GM12878 (cell line): ENCODE measurements around the gene ZNF148. TPM values are rescaled to one million over a fixed set of nuclear protein-coding genes. Genes with fewer than 3 reads are reported as not detected.

Source experiments
- ATAC-seq: fragments of 200-7000 bp; cut with Tn5 transposase; 3 replicates; pipeline ENCODE4 v1.9.1; 2020; ENCODE audit warnings: mild to moderate bottlenecking, moderate library complexity
- BruUV-seq: library from RNA; stranded (reverse); fragments of 400-500 nt; replicated peaks from 2 replicates; lab custom pipeline; 2021; lab: Mats Ljungman, UMichigan
- CTCF ChIA-PET: fragments of 300-600 bp; sonication (Branson Sonifier 250); formaldehyde crosslinking; extraction: SDS; loops from one replicate; lab custom pipeline; 2021; ENCODE audit warnings: inconsistent platforms; lab: Yijun Ruan, JAX
- POLR2A ChIA-PET: fragments of 350-600 bp; formaldehyde crosslinking; extraction: SDS; loops from one replicate; lab custom pipeline; 2021; ENCODE audit warnings: inconsistent platforms; lab: Charles Lee
- RAD21 ChIA-PET: fragments of 300-600 bp; sonication (Branson Sonifier 250); formaldehyde crosslinking; loops from one replicate; lab custom pipeline; 2023; ENCODE audit warnings: antibody characterized with exemption; ENCODE audit not compliant: unreplicated experiment; lab: Charles Lee
- SMC1A ChIA-PET: fragments of 300-600 bp; sonication (Branson Sonifier 250); formaldehyde crosslinking; loops from one replicate; lab custom pipeline; 2023; ENCODE audit not compliant: unreplicated experiment, uncharacterized antibody; lab: Charles Lee
- DNase-seq: peaks from one replicate; pipeline ENCODE4 v3.0.0-alpha.2; 2011; ENCODE audit warnings: low read depth, low spot score
- FAIRE-seq: peaks from 3 replicates; lab custom pipeline; 2011; peaks lifted over from hg19 to GRCh38; lab: Jason Lieb, UNC
- H2AFZ ChIP-seq: 2 replicates; pipeline ENCODE4 v1.6.0; 2011; ENCODE audit warnings: low read depth, low read length, control low read depth; ENCODE audit not compliant: control insufficient read depth
- H3K27ac ChIP-seq: 2 replicates; pipeline ENCODE4 v1.5.1; 2011; ENCODE audit warnings: control low read depth; ENCODE audit not compliant: control insufficient read depth, insufficient read depth
- H3K27me3 ChIP-seq, 2 experiments: replicated peaks in 1 of 2; 2 replicates each; pipeline versions ENCODE4 v1.6.0 to v1.6.1; 2011; ENCODE audit warnings: low read length in 1 of 2; ENCODE audit not compliant: control insufficient read depth in 2 of 2, insufficient read depth in 2 of 2
- H3K36me3 ChIP-seq, 2 experiments: 2 replicates each; pipeline ENCODE4 v1.5.1; 2011; ENCODE audit warnings: low read length in 1 of 2; ENCODE audit not compliant: control insufficient read depth in 2 of 2, insufficient read depth in 2 of 2
- H3K4me1 ChIP-seq: 2 replicates; pipeline ENCODE4 v1.6.1; 2011; ENCODE audit warnings: mild to moderate bottlenecking, low read length, moderate library complexity, mixed read lengths; ENCODE audit not compliant: control insufficient read depth, insufficient read depth
- H3K4me2 ChIP-seq: 2 replicates; pipeline ENCODE4 v1.6.0; 2011; ENCODE audit warnings: control low read depth; ENCODE audit not compliant: control insufficient read depth, insufficient read depth
- H3K4me3 ChIP-seq: fragments of 200-600 bp; sonication (generic); 2 replicates; pipeline ENCODE4 v1.5.1; 2016
- H3K79me2 ChIP-seq: 2 replicates; pipeline ENCODE4 v1.6.0; 2011; ENCODE audit warnings: low read length; ENCODE audit not compliant: control insufficient read depth, insufficient read depth
- H3K9ac ChIP-seq: 2 replicates; pipeline ENCODE4 v1.8.0; 2011; ENCODE audit warnings: low read length, control low read depth, mixed read lengths; ENCODE audit not compliant: control insufficient read depth, insufficient read depth
- H3K9me3 ChIP-seq: replicated peaks from 3 replicates; pipeline ENCODE4 v1.5.1; 2011; ENCODE audit warnings: mild to moderate bottlenecking, low read length; ENCODE audit not compliant: control insufficient read depth, insufficient read depth
- H4K20me1 ChIP-seq: 2 replicates; pipeline ENCODE4 v1.6.0; 2011; ENCODE audit not compliant: control insufficient read depth, insufficient read depth
- ATF2 ChIP-seq: IDR thresholded peaks from 2 replicates; pipeline ENCODE4 v1.6.1; 2012; ENCODE audit warnings: low read length, inconsistent platforms
- ATF3 ChIP-seq: IDR thresholded peaks from 2 replicates; pipeline ENCODE4 v1.6.1; 2011; ENCODE audit warnings: low read depth, mild to moderate bottlenecking, low read length, moderate library complexity, borderline replicate concordance; ENCODE audit errors: extremely low read depth
- BACH1 ChIP-seq: fragments of 450-650 bp; IDR thresholded peaks from 2 replicates; pipeline ENCODE4 v1.6.1; 2017; ENCODE audit warnings: mild to moderate bottlenecking, borderline replicate concordance
- BCLAF1 ChIP-seq: fragments of 450-650 bp; IDR thresholded peaks from 2 replicates; pipeline ENCODE4 v1.6.1; 2017; ENCODE audit warnings: antibody characterized with exemption, mild to moderate bottlenecking, moderate library complexity
- BMI1 ChIP-seq: fragments of 450-650 bp; IDR thresholded peaks from 2 replicates; pipeline ENCODE4 v1.6.1; 2016; ENCODE audit warnings: mild to moderate bottlenecking, moderate library complexity, borderline replicate concordance
- CHD1 ChIP-seq: IDR thresholded peaks from 2 replicates; pipeline ENCODE4 v1.6.1; 2012; ENCODE audit warnings: low read depth, low read length, improper control_type of control experiment
- CHD2 ChIP-seq: IDR thresholded peaks from 2 replicates; pipeline ENCODE4 v1.6.1; 2011; ENCODE audit warnings: low read depth, low read length, improper control_type of control experiment, borderline replicate concordance
- CREM ChIP-seq: IDR thresholded peaks from 2 replicates; pipeline ENCODE4 v1.6.1; 2014; ENCODE audit warnings: antibody characterized with exemption, low read depth
- EP300 ChIP-seq, 2 experiments: fragments of 150-350 bp in 1 of 2; IDR thresholded peaks; 2 replicates each; pipeline ENCODE4 v1.6.1; 2011 to 2012; ENCODE audit warnings: low read depth in 2 of 2, low read length in 2 of 2, borderline replicate concordance in 1 of 2, improper control_type of control experiment in 1 of 2, inconsistent platforms in 1 of 2; ENCODE audit not compliant: control insufficient read depth in 1 of 2
- EZH2 ChIP-seq: IDR thresholded peaks from 2 replicates; pipeline ENCODE4 v1.6.1; 2012; ENCODE audit warnings: low read depth, mild to moderate bottlenecking, control low read depth, inconsistent platforms, low read length, borderline replicate concordance; ENCODE audit not compliant: control insufficient read depth
- IKZF2 ChIP-seq, 2 experiments: fragments of 450-650 bp; IDR thresholded peaks; 2 replicates each; pipeline ENCODE4 v1.6.1; 2017; ENCODE audit warnings: mild to moderate bottlenecking in 2 of 2, moderate library complexity in 2 of 2
- IRF5 ChIP-seq: fragments of 450-650 bp; IDR thresholded peaks from 2 replicates; pipeline ENCODE4 v1.6.1; 2017; ENCODE audit warnings: borderline replicate concordance
- NBN ChIP-seq: fragments of 450-650 bp; IDR thresholded peaks from 2 replicates; pipeline ENCODE4 v1.6.1; 2016
- PAX5 ChIP-seq: IDR thresholded peaks from 2 replicates; pipeline ENCODE4 v1.6.1; 2011; ENCODE audit warnings: low read depth, low read length, borderline replicate concordance
- ZNF384 ChIP-seq: IDR thresholded peaks from 2 replicates; pipeline ENCODE4 v1.6.1; 2012; ENCODE audit warnings: low read depth, mild to moderate bottlenecking, low read length, improper control_type of control experiment, borderline replicate concordance
- WGBS: methylation state at CpG from one replicate; pipeline ENCODE4 v1.1.6; 2016; ENCODE audit warnings: low lambda C conversion rate; ENCODE audit not compliant: insufficient replicate concordance, insufficient coverage; ENCODE audit errors: missing lambda C conversion rate; 5-methylcytosine and 5-hydroxymethylcytosine counted together
- in situ Hi-C: fragments of 300-500 bp; cut with MboI; formaldehyde crosslinking; loops from 9 replicates; pipeline ENCODE4 v1.14.3; 2018; ENCODE audit warnings: mixed read lengths
- intact Hi-C: fragments of 100-400 bp; cut with micrococcal nuclease; formaldehyde crosslinking; loops from one replicate; pipeline ENCODE4 v1.14.2; 2022; ENCODE audit not compliant: unreplicated experiment
- polyA plus RNA-seq, 11 experiments: library from polyadenylated mRNA; depleted of rRNA in 4 of 11; unstranded in 6 of 11; stranded (reverse) in 5 of 11; fragments of >200 nt; fragmentation: Nextera tagmentation in 4 of 11; fragmentation: Illumina TruSeq in 1 of 11; extraction: Ambion mirVana in 4 of 11; extraction: Trizol in 1 of 11; gene quantifications; 1 replicate in 1 of 11; 2 replicates in 10 of 11; pipeline versions ENCODE4 v1.2.1 to v1.2.3, GENCODE V29; 2011 to 2016; ENCODE audit warnings: inconsistent platforms in 2 of 11, missing spikeins in 2 of 11, low read depth in 1 of 11
- total RNA-seq, 4 experiments: library from RNA; depleted of rRNA in 3 of 4; stranded (reverse); fragments of >200 nt in 3 of 4; fragmentation: Illumina TruSeq in 1 of 4; extraction: Trizol in 1 of 4; gene quantifications; 2 replicates each; pipeline versions ENCODE4 v1.2.1 to v1.2.3, GENCODE V29; 2013 to 2021

Gene ZNF148
- total and polyA plus RNA-seq, 10 of the 15 experiments (the other 5 are each of a cell fraction or from before 2014, with no cell fraction given): 8.6 to 40.4 (median 26.7) TPM

GRCh38 chr3:125207507-125207906 is 167.6 kb downstream of the ZNF148 start:
- in situ Hi-C loops: no loop called here
- RAD21 ChIA-PET: interaction anchor here (1.0 kb wide), 1 partner anchor 164 kb away, joined by 3 read pairs; no protein-coding TSS in a partner anchor
- no TSS peak for BruUV-seq
- Histone ChIP-seq H3K36me3 (no peaks in the 10 kb centered on the region), H2AFZ (no peak overlapping the region), H3K79me2 (no peaks in the 10 kb centered on the region), H3K27me3 (peaks cover 0 to 5% of the 10 kb centered on the region in 2 experiments; a peak in 2 of 4 replicates), H3K4me2 (no peak overlapping the region), H3K4me3 (no peak overlapping the region), H3K9ac (no peak overlapping the region), H3K27ac (no peak overlapping the region), H3K4me1 (no peaks in the 10 kb centered on the region), H3K9me3 (no peaks in the 10 kb centered on the region; the same call in 2 of the 3 replicates), H4K20me1 (no peaks in the 10 kb centered on the region)
- CTCF ChIA-PET: interaction anchor here (1.2 kb wide), 1 partner anchor 284 kb away, joined by 3 read pairs; no protein-coding TSS in a partner anchor
- TF ChIP-seq IKZF2 (IDR thresholded peaks at IDR 0.05) (no peak), BCLAF1 (no peak), BACH1 (no peak), ZNF384 (no peak), ATF2 (no peak), EZH2 (no peak), IRF5 (no peak), BMI1 (no peak), CHD2 (no peak), PAX5 (no peak), EP300 (IDR thresholded peaks at IDR 0.05; ENCODE audit: borderline replicate concordance in 1 of 2, control insufficient read depth in 1 of 2, low read depth in 2 of 2, low read length in 2 of 2) (no peak), CREM (no peak), CHD1 (no peak), ATF3 (no peak), NBN (no peak)
- intact Hi-C loops: no loop called here
- ATAC-seq (no peak), FAIRE-seq (no peak), DNase-seq (no peak)
- SMC1A ChIA-PET: interaction anchor here (1.4 kb wide), 1 partner anchor 212 kb away, joined by 5 read pairs; no protein-coding TSS in a partner anchor
- POLR2A ChIA-PET: no interaction called here
- WGBS: 62% methylated on average over 7 of the region's 7 CpGs
